ENCODE data around the gene GP1BA.

- TF ChIP-seq CTCF (IDR thresholded peaks at IDR 0.05; ENCODE audit: poor library complexity, severe bottlenecking) (no peak), EP300 (conservative IDR thresholded peaks at IDR 0.05; ENCODE audit: poor library complexity, severe bottlenecking) (no peak), POLR2AphosphoS5 (IDR thresholded peaks at IDR 0.05) (no peak), EZH2 (IDR thresholded peaks at IDR 0.05; ENCODE audit: borderline replicate concordance, insufficient read depth, low read length, poor library complexity, severe bottlenecking) (no peak), MXI1 (conservative IDR thresholded peaks at IDR 0.05; ENCODE audit: poor library complexity, severe bottlenecking) (no peak)
Measured at GRCh38 chr17:4897785-4898184, 34.3 kb upstream of the GP1BA start.
